Caco-2 (cell line): ENCODE results near the gene NCAM2. TPM values are rescaled to one million over a fixed set of nuclear protein-coding genes. Genes with fewer than 3 reads are reported as not detected.

ENCODE experiments used
- BruUV-seq: library from RNA; stranded (reverse); fragments of 400-500 nt; replicated peaks from 2 replicates; lab custom pipeline; 2021; lab: Mats Ljungman, UMichigan
- CTCF ChIA-PET: fragments of 300-600 bp; sonication (Branson Sonifier 250); formaldehyde crosslinking; loops from one replicate; lab custom pipeline; 2022; ENCODE audit warnings: antibody characterized with exemption; lab: Charles Lee
- POLR2A ChIA-PET: fragments of 300-600 bp; sonication (Branson Sonifier 250); formaldehyde crosslinking; loops from one replicate; lab custom pipeline; 2022; ENCODE audit warnings: antibody characterized with exemption; lab: Charles Lee
- DNase-seq, 2 experiments: peaks; one replicate each; pipeline versions ENCODE4 v3.0.0 to v3.0.0-alpha.2; 2020 to 2022
- H3K27me3 ChIP-seq: replicated peaks from 2 replicates; pipeline ENCODE4 v1.6.0; 2011; ENCODE audit warnings: low read length; ENCODE audit not compliant: control insufficient read depth, insufficient read depth
- H3K36me3 ChIP-seq: 2 replicates; pipeline ENCODE4 v1.5.1; 2011; ENCODE audit warnings: low read length; ENCODE audit not compliant: control insufficient read depth, insufficient read depth
- H3K4me1 ChIP-seq: fragments of 250-450 bp; sonication (Bioruptor Pico); 2 replicates; pipeline ENCODE4 v1.5.1; 2020; ENCODE audit warnings: mild to moderate bottlenecking
- H3K4me3 ChIP-seq: 2 replicates; pipeline ENCODE4 v1.5.1; 2011; ENCODE audit warnings: low read depth, mild to moderate bottlenecking, control low read depth, low read length
- H3K9me3 ChIP-seq: fragments of 250-450 bp; sonication (Bioruptor Pico); 2 replicates; pipeline ENCODE4 v1.5.1; 2020; ENCODE audit warnings: mild to moderate bottlenecking, moderate library complexity
- H3K27ac Mint-ChIP-seq: one replicate; pipeline ENCODE4 v1.8.0; 2022; ENCODE audit warnings: mixed read lengths; ENCODE audit not compliant: unreplicated experiment
- H3K27me3 Mint-ChIP-seq: one replicate; pipeline ENCODE4 v1.8.0; 2022; ENCODE audit warnings: mixed read lengths; ENCODE audit not compliant: insufficient read depth, unreplicated experiment
- H3K36me3 Mint-ChIP-seq: one replicate; pipeline ENCODE4 v1.8.0; 2022; ENCODE audit warnings: mild to moderate bottlenecking, mixed read lengths; ENCODE audit not compliant: insufficient read depth, unreplicated experiment
- H3K4me1 Mint-ChIP-seq: one replicate; pipeline ENCODE4 v1.8.0; 2022; ENCODE audit warnings: low read depth, mixed read lengths; ENCODE audit not compliant: unreplicated experiment
- H3K4me3 Mint-ChIP-seq: one replicate; pipeline ENCODE4 v1.8.0; 2022; ENCODE audit warnings: mild to moderate bottlenecking, moderate library complexity, mixed read lengths; ENCODE audit not compliant: unreplicated experiment
- H3K9me3 Mint-ChIP-seq: one replicate; pipeline ENCODE4 v1.8.0; 2022; ENCODE audit warnings: mixed read lengths; ENCODE audit not compliant: unreplicated experiment
- CTCF ChIP-seq, 2 experiments: fragments of 200-600 bp in 1 of 2; IDR thresholded peaks; 1 replicate in 1 of 2; 2 replicates in 1 of 2; pipeline versions ENCODE4 v1.5.1 to v1.8.0; 2011 to 2022; ENCODE audit warnings: antibody characterized with exemption in 1 of 2, control low read depth in 1 of 2, inconsistent platforms in 1 of 2, low read depth in 1 of 2, low read length in 1 of 2, mild to moderate bottlenecking in 1 of 2, moderate library complexity in 1 of 2; ENCODE audit not compliant: insufficient read depth in 1 of 2, severe bottlenecking in 1 of 2, unreplicated experiment in 1 of 2
- intact Hi-C: fragments of 100-400 bp; cut with micrococcal nuclease; formaldehyde crosslinking; loops from one replicate; pipeline ENCODE4 v1.10.0; 2022; ENCODE audit not compliant: unreplicated experiment
- total RNA-seq: library from RNA; stranded (reverse); gene quantifications from 2 replicates; pipeline ENCODE4 v1.2.3, GENCODE V29; 2022

The NCAM2 gene
- total RNA-seq, 1 experiment from 2014 or later: not detected

GRCh38 chr21:21341041-21341440 lies 342.8 kb downstream of the NCAM2 start:
- Histone ChIP-seq H3K27me3 (no peaks in the 10 kb centered on the region), H3K9me3 (no peaks in the 10 kb centered on the region), H3K4me3 (no peak overlapping the region), H3K36me3 (no peaks in the 10 kb centered on the region), H3K4me1 (no peaks in the 10 kb centered on the region)
- no peak for DNase-seq
- no TSS peak for BruUV-seq
- Mint-ChIP-seq H3K36me3 (no peaks in the 10 kb centered on the region), H3K9me3 (peaks cover 12% of the 10 kb centered on the region), H3K27ac (no peak overlapping the region), H3K4me3 (no peak overlapping the region), H3K27me3 (no peaks in the 10 kb centered on the region), H3K4me1 (no peaks in the 10 kb centered on the region)
- TF ChIP-seq CTCF (IDR thresholded peaks at IDR 0.05; ENCODE audit: insufficient read depth in 1 of 2, low read depth in 1 of 2, low read length in 1 of 2, severe bottlenecking in 1 of 2, unreplicated experiment in 1 of 2): no peak
- CTCF ChIA-PET: no interaction called here
- POLR2A ChIA-PET: no interaction called here
- intact Hi-C loops: no loop called here

- no peak overlapping the region for H3K4me3 Mint-ChIP-seq
- no peak for TF ChIP-seq CTCF (IDR thresholded peaks at IDR 0.05; ENCODE audit: insufficient read depth in 1 of 2, low read depth in 1 of 2, low read length in 1 of 2, severe bottlenecking in 1 of 2, unreplicated experiment in 1 of 2)
- DNase-seq: no peak
- H3K36me3 Mint-ChIP-seq: no peaks in the 10 kb centered on the region
- Histone ChIP-seq H3K4me1 (no peaks in the 10 kb centered on the region), H3K4me3 (no peak overlapping the region), H3K36me3 (no peaks in the 10 kb centered on the region), H3K27me3 (no peaks in the 10 kb centered on the region), H3K9me3 (no peaks in the 10 kb centered on the region)
- H3K27me3 Mint-ChIP-seq: no peaks in the 10 kb centered on the region
- BruUV-seq: no TSS peak
- intact Hi-C loops: no loop called here
- ChIA-PET CTCF (no interaction called here), POLR2A (no interaction called here)
- H3K4me1 Mint-ChIP-seq: no peaks in the 10 kb centered on the region
- H3K9me3 Mint-ChIP-seq: peaks cover 24% of the 10 kb centered on the region
- H3K27ac Mint-ChIP-seq: no peak overlapping the region
These were observed 347.1 kb downstream of the NCAM2 start for GRCh38 chr21:21345296-21345695.

GRCh38 chr21:21345872-21346271 lies 347.7 kb downstream of the NCAM2 start:
- no peak for DNase-seq
- Mint-ChIP-seq H3K4me3 (no peak overlapping the region), H3K4me1 (no peaks in the 10 kb centered on the region), H3K9me3 (peaks cover 24% of the 10 kb centered on the region), H3K36me3 (no peaks in the 10 kb centered on the region), H3K27me3 (no peaks in the 10 kb centered on the region), H3K27ac (no peak overlapping the region)
- no TSS peak for BruUV-seq
- no peaks in the 10 kb centered on the region for H3K4me1 ChIP-seq
- intact Hi-C loops: no loop called here
- no peaks in the 10 kb centered on the region for H3K9me3 ChIP-seq
- TF ChIP-seq CTCF (IDR thresholded peaks at IDR 0.05; ENCODE audit: insufficient read depth in 1 of 2, low read depth in 1 of 2, low read length in 1 of 2, severe bottlenecking in 1 of 2, unreplicated experiment in 1 of 2): no peak
- ChIA-PET POLR2A (no interaction called here), CTCF (no interaction called here)
- no peaks in the 10 kb centered on the region for H3K27me3 ChIP-seq
- H3K4me3 ChIP-seq: no peak overlapping the region
- H3K36me3 ChIP-seq: no peaks in the 10 kb centered on the region
